ENCODE results near the gene FXYD6.

Gene FXYD6

GRCh38 chr11:117903505-117904382 is 27.3 kb upstream of the FXYD6 start:
- Histone ChIP-seq H3K27me3 (ENCODE audit: control insufficient read depth in 5 of 5, insufficient read depth in 4 of 5, low read length in 5 of 5) (peaks cover 0 to 8% (median 0%) of the 10 kb centered on the region in 5 donors), H3K9ac (ENCODE audit: low read length in 5 of 5) (no peak overlapping the region), H3K36me3 (ENCODE audit: control insufficient read depth in 5 of 5, insufficient read depth in 5 of 5, low read length in 5 of 5) (no peaks in the 10 kb centered on the region), H3K9me3 (ENCODE audit: control insufficient read depth in 5 of 5, low read length in 5 of 5) (no peaks in the 10 kb centered on the region), H3K27ac (ENCODE audit: low read depth, low read length) (no peak overlapping the region), H3K4me1 (ENCODE audit: control insufficient read depth in 5 of 5, insufficient read depth in 5 of 5, low read length in 5 of 5) (peaks cover 0 to 22% (median 2%) of the 10 kb centered on the region in 5 donors), H3K4me3 (ENCODE audit: low read depth in 1 of 5, low read length in 5 of 5) (no peak overlapping the region)

- no peak overlapping the region for H3K4me3 ChIP-seq (ENCODE audit: low read depth in 1 of 5, low read length in 5 of 5)
- H3K4me1 ChIP-seq (ENCODE audit: control insufficient read depth in 5 of 5, insufficient read depth in 5 of 5, low read length in 5 of 5): peaks cover 0 to 9% (median 2%) of the 10 kb centered on the region in 5 donors
- peaks cover 0 to 3% (median 2%) of the 10 kb centered on the region in 5 donors for H3K27me3 ChIP-seq (ENCODE audit: control insufficient read depth in 5 of 5, insufficient read depth in 4 of 5, low read length in 5 of 5)
Measured at GRCh38 chr11:117902001-117902845, 25.8 kb upstream of the FXYD6 start.

GRCh38 chr11:117901601-117902000 is 25.1 kb upstream of the FXYD6 start:
- H3K27me3 ChIP-seq (ENCODE audit: control insufficient read depth in 5 of 5, insufficient read depth in 4 of 5, low read length in 5 of 5): peaks cover 0 to 5% (median 3%) of the 10 kb centered on the region in 5 donors
- H3K27ac ChIP-seq (ENCODE audit: low read depth, low read length): no peak overlapping the region
- peaks cover 0 to 9% (median 2%) of the 10 kb centered on the region in 5 donors for H3K4me1 ChIP-seq (ENCODE audit: control insufficient read depth in 5 of 5, insufficient read depth in 5 of 5, low read length in 5 of 5)
- no peaks in the 10 kb centered on the region for H3K9me3 ChIP-seq (ENCODE audit: control insufficient read depth in 5 of 5, low read length in 5 of 5)
- no peak overlapping the region for H3K4me3 ChIP-seq (ENCODE audit: low read depth in 1 of 5, low read length in 5 of 5)
- H3K9ac ChIP-seq (ENCODE audit: low read length in 5 of 5): no peak overlapping the region
- H3K36me3 ChIP-seq (ENCODE audit: control insufficient read depth in 5 of 5, insufficient read depth in 5 of 5, low read length in 5 of 5): no peaks in the 10 kb centered on the region

More at GRCh38 chr11:117902001-117902845, 25.8 kb upstream of the FXYD6 start:
- Histone ChIP-seq H3K9me3 (ENCODE audit: control insufficient read depth in 5 of 5, low read length in 5 of 5) (no peaks in the 10 kb centered on the region), H3K36me3 (ENCODE audit: control insufficient read depth in 5 of 5, insufficient read depth in 5 of 5, low read length in 5 of 5) (no peaks in the 10 kb centered on the region), H3K27ac (ENCODE audit: low read depth, low read length) (no peak overlapping the region), H3K9ac (ENCODE audit: low read length in 5 of 5) (no peak overlapping the region)

- H3K9ac ChIP-seq (ENCODE audit: low read length in 5 of 5): no peak overlapping the region
- H3K4me1 ChIP-seq (ENCODE audit: control insufficient read depth in 5 of 5, insufficient read depth in 5 of 5, low read length in 5 of 5): peaks cover 0 to 9% (median 2%) of the 10 kb centered on the region in 5 donors
- no peaks in the 10 kb centered on the region for H3K36me3 ChIP-seq (ENCODE audit: control insufficient read depth in 5 of 5, insufficient read depth in 5 of 5, low read length in 5 of 5)
- peaks cover 0 to 5% (median 3%) of the 10 kb centered on the region in 5 donors for H3K27me3 ChIP-seq (ENCODE audit: control insufficient read depth in 5 of 5, insufficient read depth in 4 of 5, low read length in 5 of 5)
- peaks cover 0 to 3% (median 0%) of the 10 kb centered on the region in 5 donors for H3K9me3 ChIP-seq (ENCODE audit: control insufficient read depth in 5 of 5, low read length in 5 of 5)
- H3K27ac ChIP-seq (ENCODE audit: low read depth, low read length): no peak overlapping the region
- no peak overlapping the region for H3K4me3 ChIP-seq (ENCODE audit: low read depth in 1 of 5, low read length in 5 of 5)
Measured at GRCh38 chr11:117900720-117901440, 24.4 kb upstream of the FXYD6 start.

- Histone ChIP-seq H3K9me3 (ENCODE audit: control insufficient read depth in 5 of 5, low read length in 5 of 5) (peaks cover 0 to 3% (median 0%) of the 10 kb centered on the region in 5 donors), H3K27me3 (ENCODE audit: control insufficient read depth in 5 of 5, insufficient read depth in 4 of 5, low read length in 5 of 5) (peaks cover 0 to 5% (median 3%) of the 10 kb centered on the region in 5 donors), H3K4me3 (ENCODE audit: low read depth in 1 of 5, low read length in 5 of 5) (no peak overlapping the region), H3K4me1 (ENCODE audit: control insufficient read depth in 5 of 5, insufficient read depth in 5 of 5, low read length in 5 of 5) (peaks cover 0 to 9% (median 2%) of the 10 kb centered on the region in 5 donors), H3K27ac (ENCODE audit: low read depth, low read length) (no peak overlapping the region), H3K36me3 (ENCODE audit: control insufficient read depth in 5 of 5, insufficient read depth in 5 of 5, low read length in 5 of 5) (no peaks in the 10 kb centered on the region), H3K9ac (ENCODE audit: low read length in 5 of 5) (no peak overlapping the region)
Measured at GRCh38 chr11:117900121-117900648, 23.7 kb upstream of the FXYD6 start.

- no peak overlapping the region for H3K27ac ChIP-seq (ENCODE audit: low read depth, low read length)
- H3K4me3 ChIP-seq (ENCODE audit: low read depth in 1 of 5, low read length in 5 of 5): no peak overlapping the region
- peaks cover 0 to 5% (median 3%) of the 10 kb centered on the region in 5 donors for H3K27me3 ChIP-seq (ENCODE audit: control insufficient read depth in 5 of 5, insufficient read depth in 4 of 5, low read length in 5 of 5)
- peaks cover 0 to 4% (median 0%) of the 10 kb centered on the region in 5 donors for H3K9me3 ChIP-seq (ENCODE audit: control insufficient read depth in 5 of 5, low read length in 5 of 5)
- H3K36me3 ChIP-seq (ENCODE audit: control insufficient read depth in 5 of 5, insufficient read depth in 5 of 5, low read length in 5 of 5): no peaks in the 10 kb centered on the region
- H3K9ac ChIP-seq (ENCODE audit: low read length in 5 of 5): no peak overlapping the region
- peaks cover 0 to 9% (median 2%) of the 10 kb centered on the region in 5 donors for H3K4me1 ChIP-seq (ENCODE audit: control insufficient read depth in 5 of 5, insufficient read depth in 5 of 5, low read length in 5 of 5)
Measured at GRCh38 chr11:117898059-117898458, 21.6 kb upstream of the FXYD6 start.

- H3K4me1 ChIP-seq (ENCODE audit: control insufficient read depth in 5 of 5, insufficient read depth in 5 of 5, low read length in 5 of 5): no peaks in the 10 kb centered on the region
- no peak overlapping the region for H3K27ac ChIP-seq (ENCODE audit: low read depth, low read length)
- no peaks in the 10 kb centered on the region for H3K36me3 ChIP-seq (ENCODE audit: control insufficient read depth in 5 of 5, insufficient read depth in 5 of 5, low read length in 5 of 5)
Measured at GRCh38 chr11:117892651-117893050, 16.2 kb upstream of the FXYD6 start.

GRCh38 chr11:117891362-117891761 is 14.9 kb upstream of the FXYD6 start:
- H3K4me3 ChIP-seq (ENCODE audit: low read depth in 1 of 5, low read length in 5 of 5): no peak overlapping the region
- peaks cover 0 to 8% (median 1%) of the 10 kb centered on the region in 5 donors for H3K27me3 ChIP-seq (ENCODE audit: control insufficient read depth in 5 of 5, insufficient read depth in 4 of 5, low read length in 5 of 5)
- H3K4me1 ChIP-seq (ENCODE audit: control insufficient read depth in 5 of 5, insufficient read depth in 5 of 5, low read length in 5 of 5): no peaks in the 10 kb centered on the region
- H3K36me3 ChIP-seq (ENCODE audit: control insufficient read depth in 5 of 5, insufficient read depth in 5 of 5, low read length in 5 of 5): no peaks in the 10 kb centered on the region
- no peak overlapping the region for H3K27ac ChIP-seq (ENCODE audit: low read depth, low read length)
- H3K9ac ChIP-seq (ENCODE audit: low read length in 5 of 5): no peak overlapping the region
- H3K9me3 ChIP-seq (ENCODE audit: control insufficient read depth in 5 of 5, low read length in 5 of 5): peaks cover 0 to 4% (median 0%) of the 10 kb centered on the region in 5 donors

More at GRCh38 chr11:117892651-117893050, 16.2 kb upstream of the FXYD6 start:
- Histone ChIP-seq H3K9me3 (ENCODE audit: control insufficient read depth in 5 of 5, low read length in 5 of 5) (peaks cover 0 to 5% (median 0%) of the 10 kb centered on the region in 5 donors), H3K4me3 (ENCODE audit: low read depth in 1 of 5, low read length in 5 of 5) (no peak overlapping the region), H3K27me3 (ENCODE audit: control insufficient read depth in 5 of 5, insufficient read depth in 4 of 5, low read length in 5 of 5) (peaks cover 0 to 3% (median 3%) of the 10 kb centered on the region in 5 donors), H3K9ac (ENCODE audit: low read length in 5 of 5) (no peak overlapping the region)

GRCh38 chr11:117888139-117888566 is 11.7 kb upstream of the FXYD6 start:
- H3K36me3 ChIP-seq (ENCODE audit: control insufficient read depth in 5 of 5, insufficient read depth in 5 of 5, low read length in 5 of 5): no peaks in the 10 kb centered on the region
- H3K27ac ChIP-seq (ENCODE audit: low read depth, low read length): no peak overlapping the region
- H3K27me3 ChIP-seq (ENCODE audit: control insufficient read depth in 5 of 5, insufficient read depth in 4 of 5, low read length in 5 of 5): peaks cover 0 to 21% (median 0%) of the 10 kb centered on the region in 5 donors
- peaks cover 0 to 2% (median 0%) of the 10 kb centered on the region in 5 donors for H3K9me3 ChIP-seq (ENCODE audit: control insufficient read depth in 5 of 5, low read length in 5 of 5)
- no peak overlapping the region for H3K4me3 ChIP-seq (ENCODE audit: low read depth in 1 of 5, low read length in 5 of 5)
- peaks cover 0 to 11% (median 4%) of the 10 kb centered on the region in 5 donors for H3K4me1 ChIP-seq (ENCODE audit: control insufficient read depth in 5 of 5, insufficient read depth in 5 of 5, low read length in 5 of 5)
- no peak overlapping the region for H3K9ac ChIP-seq (ENCODE audit: low read length in 5 of 5)
